22Rv1 (cell line): ENCODE results near the gene RAPGEF4.

Experiments
- H3K27ac ChIP-seq: fragments of 450-650 bp; 2 replicates; pipeline ENCODE4 v1.5.1; 2017
- CTCF ChIP-seq: fragments of 450-650 bp; IDR thresholded peaks from 2 replicates; pipeline ENCODE4 v1.5.1; 2017; ENCODE audit warnings: mild to moderate bottlenecking
- ZFX ChIP-seq: fragments of 450-650 bp; IDR thresholded peaks from 2 replicates; pipeline ENCODE4 v1.6.1; 2017; ENCODE audit warnings: antibody characterized with exemption, borderline replicate concordance

Gene RAPGEF4

GRCh38 chr2:172823261-172823850, 87.7 kb downstream of the RAPGEF4 start:
- no peak overlapping the region for H3K27ac ChIP-seq
- no peak for TF ChIP-seq CTCF
- TF ChIP-seq ZFX = no peak

GRCh38 chr2:172826522-172826921, 90.9 kb downstream of the RAPGEF4 start:
- H3K27ac ChIP-seq = no peak overlapping the region
- TF ChIP-seq CTCF (no peak), ZFX (no peak)

- TF ChIP-seq CTCF (no peak), ZFX (no peak)
- H3K27ac ChIP-seq = no peak overlapping the region
Measured at GRCh38 chr2:172829229-172829628, 93.6 kb downstream of the RAPGEF4 start.

- TF ChIP-seq ZFX (no peak), CTCF (no peak)
Measured at GRCh38 chr2:172830482-172830881, 94.8 kb downstream of the RAPGEF4 start.

GRCh38 chr2:172833898-172834297, 98.3 kb downstream of the RAPGEF4 start:
- no peak overlapping the region for H3K27ac ChIP-seq
- TF ChIP-seq ZFX (no peak), CTCF (no peak)

More at GRCh38 chr2:172830482-172830881, 94.8 kb downstream of the RAPGEF4 start:
- H3K27ac ChIP-seq = no peak overlapping the region

- TF ChIP-seq ZFX (no peak), CTCF (no peak)
- no peak overlapping the region for H3K27ac ChIP-seq
Measured at GRCh38 chr2:172834881-172835280, 99.2 kb downstream of the RAPGEF4 start.

- no peak overlapping the region for H3K27ac ChIP-seq
- TF ChIP-seq ZFX = no peak
- TF ChIP-seq CTCF = no peak
Measured at GRCh38 chr2:172836347-172836821, 100.7 kb downstream of the RAPGEF4 start.
